ENCODE measurements around the gene SPTBN1.

SPTBN1 gene

DNA sequence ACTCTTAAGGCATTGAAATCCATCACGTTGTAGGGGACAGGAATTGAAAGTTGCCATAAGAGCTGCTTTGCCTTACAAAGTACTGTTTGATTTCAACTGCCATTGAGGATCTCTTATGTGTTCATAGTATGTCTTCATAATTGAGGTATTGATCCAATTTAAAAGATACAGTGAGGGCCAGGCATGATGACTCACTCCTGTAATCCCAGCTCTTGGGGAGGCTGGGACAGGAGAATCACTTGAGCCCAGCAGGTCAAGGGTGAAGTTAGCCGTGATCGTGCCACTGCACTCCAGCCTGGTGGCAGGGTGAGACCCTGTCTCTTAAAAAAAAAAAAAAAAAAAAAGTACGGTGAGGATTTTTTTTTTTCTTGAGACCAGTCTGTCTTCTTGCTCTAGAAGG is 175.6 kb downstream of the SPTBN1 start:
- no peak for DNase-seq (ENCODE audit: low spot score)
- TF ChIP-seq, protein P1, sequence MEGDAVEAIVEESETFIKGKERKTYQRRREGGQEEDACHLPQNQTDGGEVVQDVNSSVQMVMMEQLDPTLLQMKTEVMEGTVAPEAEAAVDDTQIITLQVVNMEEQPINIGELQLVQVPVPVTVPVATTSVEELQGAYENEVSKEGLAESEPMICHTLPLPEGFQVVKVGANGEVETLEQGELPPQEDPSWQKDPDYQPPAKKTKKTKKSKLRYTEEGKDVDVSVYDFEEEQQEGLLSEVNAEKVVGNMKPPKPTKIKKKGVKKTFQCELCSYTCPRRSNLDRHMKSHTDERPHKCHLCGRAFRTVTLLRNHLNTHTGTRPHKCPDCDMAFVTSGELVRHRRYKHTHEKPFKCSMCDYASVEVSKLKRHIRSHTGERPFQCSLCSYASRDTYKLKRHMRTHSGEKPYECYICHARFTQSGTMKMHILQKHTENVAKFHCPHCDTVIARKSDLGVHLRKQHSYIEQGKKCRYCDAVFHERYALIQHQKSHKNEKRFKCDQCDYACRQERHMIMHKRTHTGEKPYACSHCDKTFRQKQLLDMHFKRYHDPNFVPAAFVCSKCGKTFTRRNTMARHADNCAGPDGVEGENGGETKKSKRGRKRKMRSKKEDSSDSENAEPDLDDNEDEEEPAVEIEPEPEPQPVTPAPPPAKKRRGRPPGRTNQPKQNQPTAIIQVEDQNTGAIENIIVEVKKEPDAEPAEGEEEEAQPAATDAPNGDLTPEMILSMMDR (IDR thresholded peaks at IDR 0.05; ENCODE audit: extremely low read depth, missing control alignments) = no peak

DNA sequence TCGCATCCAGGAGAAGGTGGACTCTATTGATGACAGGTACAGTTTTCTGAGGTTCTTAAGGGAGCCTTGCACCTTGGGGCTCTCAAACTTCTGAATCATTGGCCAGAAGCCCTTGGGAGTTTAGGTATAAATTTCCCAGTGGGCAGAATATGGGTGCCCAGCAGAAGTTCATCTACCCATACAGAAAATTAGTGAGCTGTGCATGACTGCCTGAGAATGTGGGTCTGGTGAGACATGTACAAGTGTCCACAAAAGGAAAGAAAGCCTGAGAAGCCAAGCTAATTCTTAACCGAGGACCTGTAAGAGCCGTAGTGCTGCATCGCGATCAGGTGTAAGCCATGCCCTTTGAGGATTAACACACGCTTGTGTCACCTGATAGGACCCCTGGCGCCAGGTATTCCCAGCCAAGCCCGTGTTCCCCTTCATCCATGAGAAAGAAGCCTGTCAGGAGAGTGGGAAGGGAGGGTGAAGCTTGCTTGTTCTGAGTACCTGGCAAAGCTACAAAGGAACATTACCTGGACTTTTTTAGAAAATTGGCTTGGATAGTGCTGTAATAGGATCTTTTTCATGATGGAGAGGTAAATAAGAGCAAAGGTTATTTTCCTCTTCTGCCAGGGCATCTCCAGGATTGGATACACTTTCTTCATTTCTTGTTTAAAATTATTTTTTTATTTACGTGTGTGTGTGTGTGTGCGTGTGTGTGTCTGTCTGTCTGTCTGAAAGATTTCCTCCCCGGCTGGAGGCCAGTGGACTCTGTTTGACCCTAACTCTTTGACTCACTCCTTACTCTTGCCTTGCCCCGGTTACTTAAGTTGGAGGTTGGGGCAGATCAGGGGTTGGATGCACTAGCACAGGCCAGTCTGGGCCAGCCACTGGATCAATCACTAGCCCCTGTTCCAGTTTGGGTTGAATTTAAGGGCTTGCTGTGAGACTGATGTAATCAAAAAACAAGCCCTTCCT is 176.9 kb downstream of the SPTBN1 start:
- DNase-seq (ENCODE audit: low spot score) = no peak
- TF ChIP-seq, protein P1 (IDR thresholded peaks at IDR 0.05; ENCODE audit: extremely low read depth, missing control alignments) = no peak

- no peak for DNase-seq (ENCODE audit: low spot score)
- TF ChIP-seq, protein P1 (IDR thresholded peaks at IDR 0.05; ENCODE audit: extremely low read depth, missing control alignments) = no peak
These were observed 177.9 kb downstream of the SPTBN1 start for GRCh38 chr2:54634021-54634420.

DNA sequence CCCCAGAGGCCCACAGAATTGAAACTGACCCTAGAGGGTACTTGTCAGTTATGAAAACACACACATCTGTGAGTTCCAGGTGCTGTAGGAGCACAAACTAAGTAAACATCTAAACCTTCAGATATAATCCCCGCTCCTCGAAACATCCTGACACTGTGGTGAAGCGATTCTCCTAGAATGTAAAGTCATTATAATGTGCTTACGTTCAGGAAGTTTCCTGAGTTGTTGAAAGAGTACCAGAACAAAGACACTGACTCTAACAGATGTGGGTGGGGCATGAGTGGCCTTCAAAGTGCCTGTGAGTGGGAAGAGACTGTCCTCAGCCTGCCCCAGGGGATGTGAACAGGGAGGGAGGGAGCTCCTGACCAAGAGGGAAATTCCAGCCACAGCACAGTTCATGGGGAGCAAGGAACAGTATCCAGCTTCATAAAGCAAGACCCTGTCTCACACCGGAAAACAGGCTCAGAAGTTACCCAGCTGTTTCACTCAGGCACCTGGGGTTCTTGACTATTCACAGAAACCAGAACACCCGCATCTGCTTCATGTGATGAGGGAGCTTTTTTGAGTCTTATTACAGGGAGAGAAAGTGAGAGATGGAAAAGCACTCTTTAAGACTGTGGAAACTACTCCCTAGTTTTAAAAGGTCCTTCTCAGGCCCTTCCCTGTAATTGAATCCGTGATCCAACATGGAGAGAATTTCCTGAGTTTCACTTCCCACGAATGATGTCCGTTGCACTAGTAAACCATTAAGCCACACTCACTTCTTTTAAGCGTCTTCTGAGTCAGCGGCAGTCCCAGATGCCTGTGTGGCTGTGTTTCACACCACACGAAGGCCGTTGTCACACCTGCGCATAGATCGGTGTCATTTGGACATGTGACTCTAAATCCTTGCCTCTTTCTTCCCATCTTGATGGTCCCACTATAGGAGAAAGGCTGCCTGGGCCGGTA is 178.7 kb downstream of the SPTBN1 start:
- DNase-seq (ENCODE audit: low spot score) = peak; percentile 74

DNA sequence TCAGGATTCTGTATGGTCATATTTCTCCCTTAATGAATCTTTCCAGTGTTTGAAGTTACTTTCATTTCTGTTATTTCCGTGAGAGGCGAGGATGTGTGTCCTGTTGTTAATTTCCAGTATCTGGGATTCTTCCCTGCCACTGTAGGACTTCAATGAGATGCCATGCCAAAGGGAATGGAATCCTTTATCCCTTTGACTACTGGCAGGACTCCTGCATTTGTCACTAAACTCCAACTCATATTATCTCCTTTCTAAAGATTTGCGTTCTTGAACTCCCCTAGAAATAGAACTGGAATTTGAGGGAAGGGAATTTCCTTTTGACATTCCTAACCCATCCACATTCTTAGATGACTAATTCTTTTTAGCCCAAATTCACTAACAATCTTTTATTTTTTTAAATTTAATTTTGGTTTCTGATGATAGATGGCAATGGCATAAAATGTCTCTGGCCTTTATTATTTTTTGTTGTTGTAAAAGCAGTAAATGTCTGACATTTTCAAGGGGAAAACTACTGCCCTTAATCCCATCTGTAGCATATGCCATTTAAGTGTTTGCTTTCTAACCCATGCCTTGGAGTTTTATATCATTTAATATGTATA is 179.5 kb downstream of the SPTBN1 start:
- TF ChIP-seq, protein P1 (IDR thresholded peaks at IDR 0.05; ENCODE audit: extremely low read depth, missing control alignments) = no peak
- DNase-seq (ENCODE audit: low spot score) = no peak

More for the DNA sequence above, 178.7 kb downstream of the SPTBN1 start:
- TF ChIP-seq, protein P1 (IDR thresholded peaks at IDR 0.05; ENCODE audit: extremely low read depth, missing control alignments) = no peak

- TF ChIP-seq, protein P1 (IDR thresholded peaks at IDR 0.05; ENCODE audit: extremely low read depth, missing control alignments) = no peak
- no peak for DNase-seq (ENCODE audit: low spot score)
These were observed 180.4 kb downstream of the SPTBN1 start for GRCh38 chr2:54636415-54637139.

Measured in GM20000 (cell line).